ENCODE measurements around the gene PRDM10. TPM values are rescaled to one million over a fixed set of nuclear protein-coding genes. Genes with fewer than 3 reads are reported as not detected.

Gene PRDM10
- total RNA-seq, 1 donor from 2014 or later = 15.8 TPM

- DNase-seq (ENCODE audit: low spot score) = no peak
- Mint-ChIP-seq H3K4me3 (ENCODE audit: unreplicated experiment) (no peak overlapping the region), H3K4me1 (ENCODE audit: unreplicated experiment) (no peaks in the 10 kb centered on the region), H3K27ac (ENCODE audit: unreplicated experiment) (no peak overlapping the region), H3K9me3 (ENCODE audit: unreplicated experiment) (no peaks in the 10 kb centered on the region), H3K27me3 (ENCODE audit: unreplicated experiment) (peaks cover 3% of the 10 kb centered on the region), H3K36me3 (ENCODE audit: low read depth, unreplicated experiment) (no peaks in the 10 kb centered on the region)
- no peak for TF ChIP-seq CTCF (IDR thresholded peaks at IDR 0.05; ENCODE audit: unreplicated experiment)
These were observed 23.5 kb downstream of the PRDM10 start for GRCh38 chr11:129979046-129979605.

- H3K4me1 Mint-ChIP-seq (ENCODE audit: unreplicated experiment) = no peaks in the 10 kb centered on the region
- no peak for TF ChIP-seq CTCF (IDR thresholded peaks at IDR 0.05; ENCODE audit: unreplicated experiment)
- H3K27ac Mint-ChIP-seq (ENCODE audit: unreplicated experiment) = no peak overlapping the region
- DNase-seq (ENCODE audit: low spot score) = no peak
- no peaks in the 10 kb centered on the region for H3K36me3 Mint-ChIP-seq (ENCODE audit: low read depth, unreplicated experiment)
- H3K9me3 Mint-ChIP-seq (ENCODE audit: unreplicated experiment) = no peaks in the 10 kb centered on the region
- H3K4me3 Mint-ChIP-seq (ENCODE audit: unreplicated experiment) = no peak overlapping the region
- H3K27me3 Mint-ChIP-seq (ENCODE audit: unreplicated experiment) = peaks cover 3% of the 10 kb centered on the region
These were observed 24.2 kb downstream of the PRDM10 start for GRCh38 chr11:129978447-129978846.

GRCh38 chr11:129976328-129976727 lies 26.3 kb downstream of the PRDM10 start:
- no peak overlapping the region for H3K27ac Mint-ChIP-seq (ENCODE audit: unreplicated experiment)
- no peaks in the 10 kb centered on the region for H3K9me3 Mint-ChIP-seq (ENCODE audit: unreplicated experiment)
- no peak for TF ChIP-seq CTCF (IDR thresholded peaks at IDR 0.05; ENCODE audit: unreplicated experiment)
- H3K4me1 Mint-ChIP-seq (ENCODE audit: unreplicated experiment) = peaks cover 3% of the 10 kb centered on the region
- H3K36me3 Mint-ChIP-seq (ENCODE audit: low read depth, unreplicated experiment) = no peaks in the 10 kb centered on the region
- DNase-seq (ENCODE audit: low spot score) = no peak
- no peak overlapping the region for H3K4me3 Mint-ChIP-seq (ENCODE audit: unreplicated experiment)
- peaks cover 3% of the 10 kb centered on the region for H3K27me3 Mint-ChIP-seq (ENCODE audit: unreplicated experiment)

GRCh38 chr11:129975543-129975942 lies 27.1 kb downstream of the PRDM10 start:
- H3K27ac Mint-ChIP-seq (ENCODE audit: unreplicated experiment) = no peak overlapping the region

More at GRCh38 chr11:129975543-129975942, 27.1 kb downstream of the PRDM10 start:
- H3K36me3 Mint-ChIP-seq (ENCODE audit: low read depth, unreplicated experiment) = no peaks in the 10 kb centered on the region
- TF ChIP-seq CTCF (IDR thresholded peaks at IDR 0.05; ENCODE audit: unreplicated experiment) = no peak
- peaks cover 3% of the 10 kb centered on the region for H3K4me1 Mint-ChIP-seq (ENCODE audit: unreplicated experiment)
- peaks cover 3% of the 10 kb centered on the region for H3K27me3 Mint-ChIP-seq (ENCODE audit: unreplicated experiment)
- DNase-seq (ENCODE audit: low spot score) = no peak
- no peak overlapping the region for H3K4me3 Mint-ChIP-seq (ENCODE audit: unreplicated experiment)
- H3K9me3 Mint-ChIP-seq (ENCODE audit: unreplicated experiment) = no peaks in the 10 kb centered on the region

All from endothelial cell (in vitro differentiated cells).